Measurements from ENCODE around the gene ALKAL2. TPM values are rescaled to one million over a fixed set of nuclear protein-coding genes. Genes with fewer than 3 reads are reported as not detected.
A peak's percentile ranks its signal among the peaks of the same experiment; 100 is the strongest.

ALKAL2 gene
- total and polyA plus RNA-seq, 2 of the 13 experiments (the other 11 are each of a cell fraction or from before 2014, with no cell fraction given) = 0.22 to 1.7 TPM

DNA sequence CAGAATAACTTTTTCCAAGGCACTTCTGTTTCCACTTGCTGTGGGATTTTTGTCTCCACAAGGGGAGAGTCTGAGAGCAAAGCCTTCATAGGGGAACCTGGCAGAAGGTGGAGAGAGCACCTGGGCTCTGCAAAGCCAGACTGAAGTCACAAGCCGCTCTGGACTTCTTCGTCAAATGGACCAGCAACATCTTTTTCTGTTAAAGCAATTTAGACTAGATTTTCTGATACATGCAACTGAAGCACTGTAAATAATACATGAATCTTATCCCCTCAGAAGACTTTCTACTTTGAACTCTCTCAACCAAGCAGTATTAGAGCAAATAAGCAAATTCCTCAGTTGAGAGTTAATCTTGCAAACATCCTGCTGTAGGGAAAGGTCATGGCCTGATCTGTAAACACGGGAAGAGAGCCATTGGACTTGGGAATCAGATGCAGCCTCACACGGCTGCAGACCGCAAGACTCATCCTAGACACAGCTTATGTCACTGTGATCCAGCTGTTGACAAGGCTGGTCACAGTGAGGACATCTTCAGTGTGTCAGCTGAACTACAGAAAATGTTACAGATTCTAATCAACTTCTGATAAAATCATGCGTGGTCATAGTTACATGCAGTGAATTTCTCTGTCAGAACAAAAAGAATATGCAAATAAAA lies 27.3 kb downstream of the ALKAL2 start (continued):
- TF ChIP-seq, protein P1, sequence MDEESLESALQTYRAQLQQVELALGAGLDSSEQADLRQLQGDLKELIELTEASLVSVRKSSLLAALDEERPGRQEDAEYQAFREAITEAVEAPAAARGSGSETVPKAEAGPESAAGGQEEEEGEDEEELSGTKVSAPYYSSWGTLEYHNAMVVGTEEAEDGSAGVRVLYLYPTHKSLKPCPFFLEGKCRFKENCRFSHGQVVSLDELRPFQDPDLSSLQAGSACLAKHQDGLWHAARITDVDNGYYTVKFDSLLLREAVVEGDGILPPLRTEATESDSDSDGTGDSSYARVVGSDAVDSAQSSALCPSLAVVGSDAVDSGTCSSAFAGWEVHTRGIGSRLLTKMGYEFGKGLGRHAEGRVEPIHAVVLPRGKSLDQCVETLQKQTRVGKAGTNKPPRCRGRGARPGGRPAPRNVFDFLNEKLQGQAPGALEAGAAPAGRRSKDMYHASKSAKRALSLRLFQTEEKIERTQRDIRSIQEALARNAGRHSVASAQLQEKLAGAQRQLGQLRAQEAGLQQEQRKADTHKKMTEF (CRISPR knock-in tag; IDR thresholded peaks at IDR 0.05) = peak; percentile 100
- TF ChIP-seq RORA (CRISPR knock-in tag; IDR thresholded peaks at IDR 0.05) (peak; percentile 57; the same call in 1 of the 2 replicates), ZMYM2 (CRISPR knock-in tag; IDR thresholded peaks at IDR 0.05) (peak; percentile 54; the same call in 1 of the 2 replicates), POLR2G (IDR thresholded peaks at IDR 0.05; ENCODE audit: low read depth, low read length) (peak; percentile 58), NCOA2 (CRISPR knock-in tag; IDR thresholded peaks at IDR 0.05) (peak; percentile 100), ZSCAN22 (CRISPR knock-in tag; IDR thresholded peaks at IDR 0.05) (no peak), ZNF343 (CRISPR knock-in tag; IDR thresholded peaks at IDR 0.05) (no peak), ASH2L (IDR thresholded peaks at IDR 0.05; ENCODE audit: insufficient read length, low read depth, low read length) (peak; percentile 97), PRPF4 (IDR thresholded peaks at IDR 0.05; ENCODE audit: low read depth, low read length, poor library complexity, severe bottlenecking) (no peak), RFX5 (IDR thresholded peaks at IDR 0.05; ENCODE audit: low read depth, low read length) (peak; percentile 90), KDM5B (CRISPR knock-in tag; IDR thresholded peaks at IDR 0.05; ENCODE audit: borderline replicate concordance) (peak; percentile 85; the same call in 1 of the 2 replicates), FOXK2 (IDR thresholded peaks at IDR 0.05) (peak; percentile 98), SKI (IDR thresholded peaks at IDR 0.05; ENCODE audit: partially characterized antibody) (peak; percentile 100), HCFC1 (IDR thresholded peaks at IDR 0.05; ENCODE audit: low read depth, low read length) (no peak), SP5 (CRISPR knock-in tag; IDR thresholded peaks at IDR 0.05; ENCODE audit: borderline replicate concordance, low read depth) (peak; percentile 86; the same call in 1 of the 2 replicates), HNF4A (CRISPR knock-in tag; IDR thresholded peaks at IDR 0.05) (peak; percentile 100), ZNF101 (CRISPR knock-in tag; IDR thresholded peaks at IDR 0.05; ENCODE audit: borderline replicate concordance, low read depth) (no peak), KDM2A (CRISPR knock-in tag; IDR thresholded peaks at IDR 0.05; ENCODE audit: borderline replicate concordance, low read depth) (peak; percentile 96), ZNF383 (CRISPR knock-in tag; IDR thresholded peaks at IDR 0.05; ENCODE audit: borderline replicate concordance) (no peak), SOX13 (IDR thresholded peaks at IDR 0.05) (peak; percentile 97), SOX13 (CRISPR knock-in tag; conservative IDR thresholded peaks at IDR 0.05 in 1 of 2, IDR thresholded peaks at IDR 0.05 in 1 of 2) (peak in 1 of 2 experiments; percentile 99; a peak in 2 of 4 replicates), CHCHD3 (CRISPR knock-in tag; IDR thresholded peaks at IDR 0.05) (no peak), JDP2 (CRISPR knock-in tag; IDR thresholded peaks at IDR 0.05; ENCODE audit: borderline replicate concordance) (peak; percentile 68; the same call in 1 of the 2 replicates), TMF1 (CRISPR knock-in tag; IDR thresholded peaks at IDR 0.05; ENCODE audit: low read depth) (peak; percentile 89), EED (CRISPR knock-in tag; IDR thresholded peaks at IDR 0.05) (no peak; the same call in 1 of the 2 replicates)
- TF ChIP-seq, protein P2, sequence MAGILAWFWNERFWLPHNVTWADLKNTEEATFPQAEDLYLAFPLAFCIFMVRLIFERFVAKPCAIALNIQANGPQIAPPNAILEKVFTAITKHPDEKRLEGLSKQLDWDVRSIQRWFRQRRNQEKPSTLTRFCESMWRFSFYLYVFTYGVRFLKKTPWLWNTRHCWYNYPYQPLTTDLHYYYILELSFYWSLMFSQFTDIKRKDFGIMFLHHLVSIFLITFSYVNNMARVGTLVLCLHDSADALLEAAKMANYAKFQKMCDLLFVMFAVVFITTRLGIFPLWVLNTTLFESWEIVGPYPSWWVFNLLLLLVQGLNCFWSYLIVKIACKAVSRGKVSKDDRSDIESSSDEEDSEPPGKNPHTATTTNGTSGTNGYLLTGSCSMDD (CRISPR knock-in tag; IDR thresholded peaks at IDR 0.05) = no peak
- TF ChIP-seq, protein P3, sequence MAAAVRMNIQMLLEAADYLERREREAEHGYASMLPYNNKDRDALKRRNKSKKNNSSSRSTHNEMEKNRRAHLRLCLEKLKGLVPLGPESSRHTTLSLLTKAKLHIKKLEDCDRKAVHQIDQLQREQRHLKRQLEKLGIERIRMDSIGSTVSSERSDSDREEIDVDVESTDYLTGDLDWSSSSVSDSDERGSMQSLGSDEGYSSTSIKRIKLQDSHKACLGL (CRISPR knock-in tag; IDR thresholded peaks at IDR 0.05) = no peak; the same call in 1 of the 2 replicates
- TF ChIP-seq, protein P4, sequence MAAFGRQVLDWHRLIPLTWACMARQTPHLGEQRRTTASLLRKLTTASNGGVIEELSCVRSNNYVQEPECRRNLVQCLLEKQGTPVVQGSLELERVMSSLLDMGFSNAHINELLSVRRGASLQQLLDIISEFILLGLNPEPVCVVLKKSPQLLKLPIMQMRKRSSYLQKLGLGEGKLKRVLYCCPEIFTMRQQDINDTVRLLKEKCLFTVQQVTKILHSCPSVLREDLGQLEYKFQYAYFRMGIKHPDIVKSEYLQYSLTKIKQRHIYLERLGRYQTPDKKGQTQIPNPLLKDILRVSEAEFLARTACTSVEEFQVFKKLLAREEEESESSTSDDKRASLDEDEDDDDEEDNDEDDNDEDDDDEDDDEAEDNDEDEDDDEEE (CRISPR knock-in tag; IDR thresholded peaks at IDR 0.05) = peak; percentile 59

Measured in HepG2 (cell line).